NCI-H2081 treated with DMSO at 0.1 percent for 48 hours (cell line): ENCODE results near the gene DPRX.

ENCODE experiments used
- DNase-seq: peaks from one replicate; lab custom pipeline; 2025; lab: John Stamatoyannopoulos, UW

DPRX gene

GRCh38 chr19:53631949-53632407 is at the start of gene DPRX:
Gene DPRX (plus strand): TSS chr19:53631999. CDS start chr19:53632107, 108 bp downstream.
- no peak for DNase-seq

DNA sequence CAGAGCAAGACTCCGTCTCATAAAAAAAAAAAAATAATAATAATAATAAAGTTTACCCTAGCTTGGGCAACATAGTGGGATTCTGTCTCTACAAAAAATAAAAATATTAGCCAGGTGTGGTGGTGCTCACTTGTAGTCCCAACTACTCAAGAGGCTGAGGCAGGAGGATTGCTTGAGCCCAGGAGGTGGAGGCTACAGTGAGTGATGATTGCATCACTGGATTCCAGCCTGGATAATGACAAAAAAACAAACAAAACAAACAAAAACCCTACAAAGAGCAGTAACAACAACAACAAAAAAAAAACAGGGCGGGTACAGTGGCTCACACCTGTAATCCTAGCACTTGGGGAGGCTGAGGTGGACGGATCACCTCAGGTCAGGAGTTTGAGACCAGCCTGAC is 48.6 kb upstream of the DPRX start:
- no peak for DNase-seq

DNA sequence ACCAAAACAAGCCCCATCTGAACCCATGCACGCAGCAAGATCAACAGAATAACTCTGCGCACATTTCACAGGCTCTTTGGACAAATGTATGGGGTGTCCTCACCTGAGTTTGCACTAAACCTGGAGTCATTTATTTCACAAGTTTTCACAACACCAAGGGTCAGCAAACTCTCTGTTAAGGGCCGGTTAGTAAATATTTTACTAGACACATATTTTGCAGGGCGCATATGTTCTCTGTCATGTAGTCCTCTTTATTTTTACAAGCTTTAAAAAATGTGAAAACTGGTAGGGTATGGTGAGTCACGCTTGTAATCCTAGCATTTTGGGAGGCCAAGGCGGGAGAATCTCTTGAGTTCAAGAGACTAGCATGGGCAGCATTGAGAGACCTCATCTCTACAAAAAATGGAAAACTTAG is 45.5 kb upstream of the DPRX start:
- no peak for DNase-seq

- no peak for DNase-seq
These were observed 36.8 kb upstream of the DPRX start for GRCh38 chr19:53594811-53595509.

GRCh38 chr19:53595510-53595867 is 36.3 kb upstream of the DPRX start:
- no peak for DNase-seq

DNA sequence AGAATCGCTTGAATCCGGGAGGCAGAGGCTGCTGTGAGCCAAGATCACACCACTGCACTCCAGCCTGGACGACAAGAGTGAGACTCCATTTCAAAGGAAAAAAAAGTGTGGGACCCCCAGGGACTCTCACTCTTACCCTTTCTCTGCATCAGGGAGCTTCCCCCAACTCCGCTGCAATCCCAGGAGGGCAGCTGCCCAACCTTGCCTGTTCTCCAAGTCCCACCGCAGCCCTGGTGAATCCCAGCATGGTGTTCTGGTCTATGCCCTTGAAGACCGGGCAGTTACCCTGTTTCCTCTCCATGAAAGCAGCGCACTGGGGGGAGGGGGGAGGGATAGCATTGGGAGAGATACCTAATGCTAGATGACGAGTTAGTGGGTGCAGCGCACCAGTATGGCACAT is 35.7 kb upstream of the DPRX start:
- DNase-seq = no peak

DNA sequence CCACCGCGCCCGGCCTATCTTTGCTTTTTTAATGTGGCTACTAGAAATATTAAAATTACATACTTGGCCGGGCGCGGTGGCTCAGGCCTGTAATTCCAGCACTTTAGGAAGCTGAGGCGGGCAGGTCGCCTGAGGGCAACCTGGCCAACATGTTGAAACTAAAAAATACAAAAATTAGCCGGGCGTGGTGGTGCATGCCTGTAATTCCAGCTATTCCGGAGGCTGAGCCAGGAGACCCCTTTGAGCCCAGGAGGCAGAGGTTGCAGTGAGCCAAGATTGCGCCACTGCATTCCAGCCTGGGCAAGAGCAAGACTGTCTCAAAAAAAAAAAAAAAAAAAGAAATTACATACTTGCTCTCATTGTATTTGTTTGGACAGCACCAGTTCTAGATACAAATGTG is 34.8 kb upstream of the DPRX start:
- DNase-seq = no peak

- no peak for DNase-seq
These were observed 33.4 kb upstream of the DPRX start for GRCh38 chr19:53598361-53598760.

DNA sequence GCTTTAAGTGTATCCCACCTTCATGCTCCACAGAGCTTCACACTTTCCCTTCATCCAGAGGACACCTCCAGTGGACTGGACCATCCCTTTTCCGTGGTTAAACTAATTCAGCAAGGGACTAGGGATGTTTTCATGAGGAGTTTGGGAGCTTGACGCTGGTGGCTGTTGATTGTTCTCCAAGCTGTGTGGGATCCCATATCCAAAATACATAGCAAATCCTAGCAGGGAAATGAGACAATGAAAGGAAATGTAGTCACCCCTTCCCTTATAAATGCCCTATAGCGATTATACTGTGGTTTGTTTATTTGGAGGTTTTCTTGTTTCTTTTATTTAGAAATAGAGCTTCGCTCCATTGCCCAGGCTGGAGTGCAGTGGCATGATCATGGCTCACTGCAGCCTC is 31.6 kb upstream of the DPRX start:
- DNase-seq = no peak

DNA sequence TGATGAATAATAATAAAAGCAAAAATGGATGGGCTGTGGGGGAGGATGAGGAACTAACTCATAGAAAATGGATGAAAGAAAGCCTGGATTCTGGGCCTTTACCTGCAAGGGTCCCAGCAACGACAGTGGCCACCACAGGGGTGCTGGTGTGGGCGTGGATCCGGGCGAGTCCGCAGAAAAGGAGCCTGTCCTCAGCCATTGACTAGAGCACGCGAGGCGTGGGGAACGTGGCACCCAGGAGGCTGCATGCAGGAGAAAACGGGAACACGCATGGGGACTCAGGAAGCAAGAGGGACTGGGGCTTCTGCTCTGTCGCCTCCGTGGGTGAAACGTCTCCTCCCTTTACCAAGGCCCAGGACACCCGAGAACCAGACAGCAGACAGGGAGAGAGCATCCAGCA is 25.8 kb upstream of the DPRX start:
- DNase-seq = no peak

- DNase-seq = no peak
These were observed 23.4 kb upstream of the DPRX start for GRCh38 chr19:53608381-53608780.

- DNase-seq = no peak
These were observed 18.9 kb upstream of the DPRX start for GRCh38 chr19:53612762-53613526.

DNA sequence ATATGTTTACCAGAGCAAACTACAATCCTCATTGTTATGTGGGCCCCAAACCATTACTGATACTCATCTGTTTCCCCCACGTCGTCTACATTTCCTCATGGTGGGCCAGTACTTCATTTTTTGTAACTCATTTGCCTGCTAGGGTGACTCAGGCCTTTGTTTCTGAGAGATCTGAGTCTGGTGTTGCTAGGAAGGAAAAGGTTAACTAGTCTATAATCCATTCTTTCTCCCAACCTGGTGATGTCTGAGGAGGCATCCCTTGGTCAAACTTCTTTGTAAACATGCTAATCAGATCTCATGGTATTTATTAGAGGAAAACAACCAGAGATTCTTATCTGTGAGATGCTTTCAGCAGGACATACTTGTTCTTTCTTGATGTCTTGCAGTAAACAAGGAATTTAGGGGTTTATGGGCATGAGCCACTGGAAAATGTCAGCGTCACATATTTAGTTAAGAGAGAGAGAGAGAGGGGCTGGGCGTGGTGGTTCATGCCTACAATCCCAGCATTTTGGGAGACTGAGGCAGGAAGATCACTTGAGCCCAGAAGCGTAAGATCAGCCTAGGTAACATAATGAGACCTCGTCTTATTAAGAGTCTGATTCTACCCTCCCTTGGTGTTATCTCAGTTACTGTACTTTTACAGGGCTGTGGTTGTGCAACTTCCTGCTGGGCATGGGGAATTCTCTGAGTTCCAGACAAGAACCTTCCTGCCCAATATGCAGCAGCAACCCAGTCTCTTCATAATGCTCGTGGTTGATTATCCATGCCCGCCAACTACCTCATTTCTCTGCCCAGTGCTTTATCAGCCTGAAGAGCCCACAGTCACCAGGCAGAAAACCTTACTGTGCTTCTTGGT is 9.7 kb upstream of the DPRX start:
- no peak for DNase-seq

GRCh38 chr19:53624771-53625545 is 6.8 kb upstream of the DPRX start:
- DNase-seq = no peak

GRCh38 chr19:53626486-53626885 is 5.3 kb upstream of the DPRX start:
- no peak for DNase-seq

GRCh38 chr19:53626976-53627375 is 4.8 kb upstream of the DPRX start:
- DNase-seq = no peak

- no peak for DNase-seq
These were observed 3.0 kb downstream of the DPRX start for GRCh38 chr19:53634768-53635167.

- no peak for DNase-seq
These were observed 7.7 kb downstream of the DPRX start for GRCh38 chr19:53639471-53639870.

GRCh38 chr19:53642381-53643099 is 10.7 kb downstream of the DPRX start:
- no peak for DNase-seq

DNA sequence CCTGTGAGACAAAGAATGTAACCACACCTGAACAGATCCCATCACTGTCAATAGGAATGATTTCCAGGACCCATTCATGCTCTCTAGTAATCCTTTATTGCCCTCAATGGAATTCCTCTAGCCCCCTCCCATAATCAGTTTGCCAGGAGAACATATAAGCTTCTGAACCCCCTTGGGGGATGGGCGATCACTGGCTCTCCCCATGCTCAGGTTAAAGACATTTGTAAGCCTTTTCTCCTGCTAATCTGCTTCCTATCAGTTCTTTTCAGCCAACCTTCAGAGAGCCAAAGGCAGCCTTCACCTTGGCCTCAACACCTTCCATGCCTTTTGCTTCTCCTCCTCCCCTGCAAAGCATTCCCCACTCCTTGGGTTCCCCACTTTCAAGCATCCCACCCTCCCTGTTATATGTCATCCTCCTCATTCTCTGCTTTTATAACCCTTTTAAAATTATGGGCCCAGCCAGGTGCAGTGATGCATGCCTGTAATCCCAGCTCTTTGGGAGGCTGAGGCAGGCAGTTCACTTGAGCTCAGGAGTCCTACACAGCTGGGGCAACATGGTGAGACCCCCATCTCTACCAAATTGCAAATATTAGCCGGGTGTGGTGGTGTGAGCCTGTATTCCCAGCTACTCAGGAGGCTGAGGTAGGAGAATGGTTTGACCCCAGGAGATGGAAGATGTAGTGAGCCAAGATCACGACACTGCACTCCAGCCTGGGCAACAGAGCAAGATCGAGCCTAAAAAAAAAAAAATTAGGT is 12.4 kb downstream of the DPRX start:
- no peak for DNase-seq
